GM21447 (cell line): Measurements from ENCODE around the gene MPPED2.

ENCODE experiments used
- ATAC-seq: cut with Tn5 transposase; IDR thresholded peaks from one replicate; pipeline ENCODE4 v1.9.1; 2021; ENCODE audit not compliant: unreplicated experiment

The MPPED2 gene

DNA sequence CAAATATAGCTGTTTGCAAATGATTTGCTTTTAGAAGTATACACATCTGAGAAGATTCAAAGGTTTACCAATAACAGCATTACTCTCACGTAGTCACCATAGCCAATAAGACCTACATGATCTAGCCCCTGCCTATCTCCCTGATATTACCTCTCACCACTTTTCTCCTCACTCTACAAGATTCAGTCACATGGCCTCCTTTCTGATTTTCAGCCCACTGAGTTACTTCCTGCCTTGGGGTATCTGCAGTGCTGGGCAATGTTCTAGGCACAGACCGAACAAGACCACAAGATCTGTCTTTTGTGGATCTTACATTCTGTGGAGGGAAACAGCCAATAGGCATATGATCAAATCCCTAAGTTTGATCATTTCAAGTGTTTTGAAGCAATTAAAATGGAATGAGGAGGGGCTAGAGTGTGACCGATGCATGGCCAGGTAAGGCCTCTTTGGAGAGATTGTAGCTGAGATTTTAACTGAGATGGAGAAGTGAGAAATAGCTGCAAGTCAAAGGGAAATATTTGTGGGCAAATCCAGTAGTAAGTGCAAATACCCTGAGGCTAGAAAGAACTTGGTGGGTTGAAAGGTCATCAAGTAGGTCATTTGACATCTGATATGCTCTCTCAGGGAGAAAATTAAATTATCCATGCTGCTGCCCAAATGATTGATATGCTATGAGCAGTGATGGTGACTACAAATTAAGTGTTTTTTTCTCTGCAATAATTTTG is 220.2 kb downstream of the MPPED2 start:
- ATAC-seq = no peak

DNA sequence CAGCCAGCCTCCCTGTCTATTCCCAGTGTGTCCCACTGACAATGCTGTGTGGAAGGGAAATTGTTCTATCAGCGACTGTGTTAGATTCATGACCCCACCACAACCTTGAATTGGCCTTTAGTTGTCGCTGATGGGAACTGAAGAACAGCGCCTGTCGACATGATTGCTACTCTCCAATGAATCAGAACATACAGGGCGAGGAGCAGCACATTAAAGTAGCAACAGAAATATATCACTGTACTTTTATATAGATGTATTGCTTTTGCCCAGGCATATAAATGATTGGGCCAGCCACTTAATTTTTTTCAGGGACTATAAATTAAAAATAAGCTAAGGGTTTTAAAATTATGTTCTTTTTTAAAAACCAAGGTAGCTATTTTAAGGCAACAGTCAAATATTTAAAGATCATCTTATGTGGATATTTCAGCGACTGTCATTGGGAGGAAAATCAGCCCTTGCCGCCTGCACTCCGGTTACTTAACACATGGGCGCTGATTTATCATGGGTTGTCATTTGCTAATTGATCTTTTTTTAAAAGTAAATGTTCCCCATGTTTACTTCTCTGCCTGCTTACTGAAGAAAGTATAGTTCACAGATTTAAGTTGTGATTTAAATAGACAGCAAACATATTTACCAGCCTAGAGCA is 221.2 kb downstream of the MPPED2 start:
- ATAC-seq = no peak

DNA sequence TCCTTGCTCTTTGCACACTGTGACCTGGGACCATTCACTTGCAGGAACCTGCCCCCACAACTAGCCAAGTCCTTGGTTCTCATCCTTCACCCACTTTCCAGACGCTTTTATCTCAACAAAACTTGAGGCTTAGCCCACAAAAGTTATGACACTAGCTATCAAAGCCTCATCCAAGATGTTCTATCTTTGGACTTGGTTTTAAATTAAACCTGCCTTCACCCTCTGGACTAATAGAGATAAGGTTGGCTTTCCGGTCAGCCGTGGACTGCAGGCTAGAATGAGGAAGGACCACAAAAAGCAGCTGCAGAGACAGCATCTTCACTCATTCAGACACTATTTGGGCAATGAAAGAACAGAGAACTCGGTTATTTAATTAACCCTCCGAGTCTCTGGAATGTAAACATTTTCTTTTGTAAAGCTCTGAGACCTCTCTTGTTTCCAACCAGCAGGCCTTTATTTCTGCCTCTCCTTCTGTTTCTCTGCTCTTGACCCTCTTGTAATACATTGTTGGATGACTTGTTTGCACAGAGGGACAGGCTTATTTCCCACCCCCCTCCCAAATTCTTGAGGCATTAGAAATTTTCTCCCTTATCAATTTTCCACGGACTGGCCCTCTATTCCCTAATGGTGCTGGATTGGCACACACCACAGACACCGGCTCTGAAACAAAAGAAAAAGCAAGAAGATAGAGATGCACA is 221.9 kb downstream of the MPPED2 start:
- no peak for ATAC-seq

DNA sequence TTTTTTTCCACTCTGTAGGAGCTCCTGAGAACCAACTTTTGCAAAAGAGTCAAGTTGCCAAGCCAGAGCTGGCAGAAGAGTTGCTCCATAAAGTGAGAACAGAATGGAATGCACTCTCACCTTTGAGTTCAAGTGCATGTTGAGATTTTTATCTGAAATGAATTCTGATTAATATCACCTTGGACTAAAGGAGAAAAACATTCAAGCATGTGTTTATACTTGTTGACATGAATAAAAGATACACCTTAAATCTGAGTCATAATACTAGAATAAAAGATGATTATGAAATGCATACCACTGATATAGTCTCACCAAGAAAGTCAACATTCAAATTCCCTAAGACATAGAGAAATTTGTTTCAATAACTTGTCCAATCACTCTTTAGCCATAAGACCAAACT is 225.4 kb downstream of the MPPED2 start:
- no peak for ATAC-seq
